Right lung (tissue), 5 donors: ENCODE data around the gene TBC1D3I. TPM values are rescaled to one million over a fixed set of nuclear protein-coding genes. Genes with fewer than 3 reads are reported as not detected.
"Not testable (repeated sequence)": the region's sequence is repeated elsewhere in the genome, so short reads cannot be mapped to it uniquely, and the experiment has no call there.

ENCODE experiments used
- DNase-seq, 2 donors: peaks; one replicate each; pipeline ENCODE4 v3.0.0-alpha.2; 2013
- polyA plus RNA-seq, 5 donors: library from polyadenylated mRNA; unstranded; fragments of 120-200 nt; gene quantifications; one replicate each; pipeline versions ENCODE4 v1.2.1 to v1.2.3, GENCODE V29; 2013; ENCODE audit warnings: inconsistent platforms in 1 of 5, low replicate concordance in 1 of 5; ENCODE audit not compliant: insufficient read length in 5 of 5, insufficient read depth in 1 of 5

The TBC1D3I gene
- polyA plus RNA-seq, 5 donors: 0.30 to 0.68 (median 0.51) TPM; not detected in 2

- DNase-seq: not testable (repeated sequence)
These were observed 57.9 kb downstream of the TBC1D3I start for GRCh38 chr17:36206486-36206821.

- no peak for DNase-seq
These were observed 58.5 kb downstream of the TBC1D3I start for GRCh38 chr17:36205637-36206485.

GRCh38 chr17:36204724-36205500, 59.5 kb downstream of the TBC1D3I start:
- DNase-seq: no peak

Other genes starting within 250 kb of the TBC1D3I start
- under 1 TPM in 3 of 5 donors, not detected in 2; 0.48 to 0.65 (median 0.65) TPM for gene CCL23, start 246.6 kb downstream of the TBC1D3I start, polyA plus RNA-seq
- under 1 TPM in 2 of 5 donors, not detected in 3; 0.22 to 0.25 TPM for gene CCL18, start 200.3 kb downstream of the TBC1D3I start, polyA plus RNA-seq
- 10 to 100 TPM in 2 of 5 donors, 1 to 10 TPM in 3; 2.4 to 12.1 (median 7.9) TPM for gene CCL3, start 174.4 kb downstream of the TBC1D3I start, polyA plus RNA-seq
- 1 to 10 TPM; 1.5 to 9.7 (median 6.0) TPM for gene CCL4, start 160.7 kb downstream of the TBC1D3I start, polyA plus RNA-seq
- gene TBC1D3B, start 87.9 kb downstream of the TBC1D3I start, polyA plus RNA-seq: 10 to 100 TPM; 11.0 to 23.4 (median 17.4) TPM
- 1 to 10 TPM in 3 of 5 donors, under 1 TPM in 2; 0.37 to 3.5 (median 1.5) TPM for gene CCL3L1, start 67.8 kb downstream of the TBC1D3I start, polyA plus RNA-seq
- gene CCL4L2, start 53.5 kb downstream of the TBC1D3I start, polyA plus RNA-seq: 1 to 10 TPM; 1.3 to 6.5 (median 2.8) TPM
- not detected for gene TBC1D3G, start 59.3 kb upstream of the TBC1D3I start, polyA plus RNA-seq
- gene TBC1D3H, start 123.9 kb upstream of the TBC1D3I start, polyA plus RNA-seq: not detected
- 10 to 100 TPM; 54.3 to 70.1 (median 63.7) TPM for gene ZNHIT3, start 222.1 kb upstream of the TBC1D3I start, polyA plus RNA-seq